GM12875 (cell line): ENCODE measurements around the gene KLHL36.

Experiments used
- H3K4me3 ChIP-seq: one replicate; pipeline ENCODE4 v1.5.1; 2011; ENCODE audit warnings: low read depth, low read length, control low read depth
- CTCF ChIP-seq: IDR thresholded peaks from 2 replicates; pipeline ENCODE4 v1.5.1; 2011; ENCODE audit warnings: low read depth, mild to moderate bottlenecking, control low read depth, inconsistent platforms, low read length, moderate library complexity, borderline replicate concordance; ENCODE audit not compliant: insufficient read depth

KLHL36 gene

DNA sequence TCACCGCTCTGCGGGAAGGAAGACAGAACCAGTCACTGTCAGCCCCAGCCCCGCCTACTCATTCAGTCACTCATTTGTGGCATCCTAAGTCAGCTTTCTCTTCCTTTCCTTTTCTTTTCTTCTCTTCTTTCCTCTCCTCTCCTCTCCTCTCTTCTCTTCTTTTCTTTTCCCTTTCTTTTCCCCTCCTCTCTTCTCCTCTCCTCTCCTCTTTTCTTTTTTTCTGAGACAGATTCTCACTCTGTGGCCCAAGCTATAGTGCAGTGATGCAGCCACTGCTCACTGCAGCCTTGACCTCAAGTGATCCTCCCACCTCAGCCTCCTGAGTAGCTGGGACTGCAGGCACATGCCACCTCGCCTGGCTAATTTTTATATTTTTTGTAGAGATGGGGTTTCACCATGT lies 10.6 kb upstream of the KLHL36 start:
- H3K4me3 ChIP-seq: no peak overlapping the region
- TF ChIP-seq CTCF: no peak

DNA sequence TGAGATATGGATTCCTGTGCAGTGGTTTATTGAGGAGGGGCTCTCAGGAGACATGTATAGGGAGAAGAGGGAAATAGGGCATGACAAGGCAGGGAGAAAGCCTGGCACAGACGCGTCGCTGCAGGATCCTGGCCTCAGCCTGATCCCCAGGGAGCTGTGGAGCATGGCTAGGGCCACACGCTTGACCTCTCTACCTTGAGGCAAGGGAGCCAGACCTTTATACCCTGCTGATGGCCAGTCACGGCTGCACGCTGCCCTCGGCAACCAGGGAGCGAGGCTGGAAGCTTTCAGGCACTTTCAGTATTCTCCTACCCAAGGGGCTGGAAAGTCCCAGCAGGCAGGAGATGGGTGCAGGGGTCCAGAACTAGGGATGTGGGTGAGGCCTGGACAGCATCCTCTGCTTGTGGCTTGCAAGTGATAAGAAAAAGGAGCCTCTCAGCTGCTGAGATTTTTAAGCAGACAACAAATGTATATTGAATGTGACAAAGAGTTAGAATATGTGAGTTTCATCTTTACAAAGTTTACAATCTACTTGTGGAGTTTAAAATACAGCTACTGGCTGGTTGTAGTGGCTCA lies 10.0 kb upstream of the KLHL36 start:
- TF ChIP-seq CTCF: no peak
- no peak overlapping the region for H3K4me3 ChIP-seq

DNA sequence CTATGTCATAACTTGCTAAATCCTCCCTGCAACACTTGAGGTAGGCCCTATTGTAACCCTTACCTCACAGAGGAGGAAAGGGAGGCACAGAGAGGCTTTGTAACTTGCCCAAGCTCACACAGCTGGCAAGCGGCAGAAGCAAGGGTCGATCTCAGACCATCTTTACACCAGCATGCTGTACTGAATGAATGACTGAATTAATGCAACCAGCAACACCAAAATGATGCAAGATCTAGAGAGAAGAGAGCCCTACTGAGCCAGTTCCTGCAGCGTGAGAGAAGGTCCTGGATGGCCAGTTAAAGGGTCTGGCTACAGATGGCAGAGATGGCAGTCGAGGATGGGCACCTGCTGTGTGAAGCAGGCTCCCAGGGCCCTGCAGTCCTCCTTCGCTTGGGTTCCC lies 8.2 kb upstream of the KLHL36 start:
- TF ChIP-seq CTCF: no peak
- H3K4me3 ChIP-seq: no peak overlapping the region

GRCh38 chr16:84641643-84642358 lies 6.5 kb upstream of the KLHL36 start:
- H3K4me3 ChIP-seq: no peak overlapping the region
- TF ChIP-seq CTCF: no peak

- no peak overlapping the region for H3K4me3 ChIP-seq
- no peak for TF ChIP-seq CTCF
Measured at GRCh38 chr16:84643180-84643583, 5.1 kb upstream of the KLHL36 start.

GRCh38 chr16:84643674-84644073 lies 4.6 kb upstream of the KLHL36 start:
- no peak overlapping the region for H3K4me3 ChIP-seq
- no peak for TF ChIP-seq CTCF
